ENCODE measurements around the gene IL17RA.
A peak's percentile ranks its signal among the peaks of the same experiment; 100 is the strongest.

Gene IL17RA

GRCh38 chr22:17159504-17159951 lies 74.7 kb downstream of the IL17RA start (continued):
- 0 out of 2 replicates have a peak, but pooled peaks have one; percentile 80 for TF ChIP-seq PRDM2 (tag by site-specific recombination; IDR thresholded peaks at IDR 0.05; ENCODE audit: borderline replicate concordance)
- TF ChIP-seq ZNF501 (tag by site-specific recombination; IDR thresholded peaks at IDR 0.05): 0 out of 2 replicates have a peak, but pooled peaks have one; percentile 25
- peak; percentile 32 for TF ChIP-seq ZNF335 (tag by site-specific recombination; conservative IDR thresholded peaks at IDR 0.05)
- TF ChIP-seq ZNF266 (tag by site-specific recombination; IDR thresholded peaks at IDR 0.05; ENCODE audit: low read depth): no peak
- no peak for TF ChIP-seq GFI1B (tag by site-specific recombination; IDR thresholded peaks at IDR 0.05)
- TF ChIP-seq HOXD13 (CRISPR knock-in tag; IDR thresholded peaks at IDR 0.05; ENCODE audit: borderline replicate concordance): 0 out of 2 replicates have a peak, but pooled peaks have one; percentile 44
- peak; percentile 28; the same call in 1 of the 2 replicates for TF ChIP-seq ZNF2 (tag by site-specific recombination; IDR thresholded peaks at IDR 0.05)
- TF ChIP-seq KLF9 (tag by site-specific recombination; IDR thresholded peaks at IDR 0.05; ENCODE audit: low read depth): peak; percentile 13; the same call in 1 of the 2 replicates
- no peak for TF ChIP-seq ZNF157 (tag by site-specific recombination; IDR thresholded peaks at IDR 0.05)
- peak; percentile 86; the same call in 1 of the 2 replicates for TF ChIP-seq ZNF777 (tag by site-specific recombination; IDR thresholded peaks at IDR 0.05; ENCODE audit: borderline replicate concordance)
- TF ChIP-seq ZNF211 (tag by site-specific recombination; IDR thresholded peaks at IDR 0.05; ENCODE audit: low read depth): no peak
- TF ChIP-seq SCRT1 (tag by site-specific recombination; IDR thresholded peaks at IDR 0.05; ENCODE audit: borderline replicate concordance): no peak
- 0 out of 2 replicates have a peak, but pooled peaks have one; percentile 13 for TF ChIP-seq WT1 (tag by site-specific recombination; IDR thresholded peaks at IDR 0.05)
- no peak for TF ChIP-seq ZNF704 (tag by site-specific recombination; IDR thresholded peaks at IDR 0.05)

DNA sequence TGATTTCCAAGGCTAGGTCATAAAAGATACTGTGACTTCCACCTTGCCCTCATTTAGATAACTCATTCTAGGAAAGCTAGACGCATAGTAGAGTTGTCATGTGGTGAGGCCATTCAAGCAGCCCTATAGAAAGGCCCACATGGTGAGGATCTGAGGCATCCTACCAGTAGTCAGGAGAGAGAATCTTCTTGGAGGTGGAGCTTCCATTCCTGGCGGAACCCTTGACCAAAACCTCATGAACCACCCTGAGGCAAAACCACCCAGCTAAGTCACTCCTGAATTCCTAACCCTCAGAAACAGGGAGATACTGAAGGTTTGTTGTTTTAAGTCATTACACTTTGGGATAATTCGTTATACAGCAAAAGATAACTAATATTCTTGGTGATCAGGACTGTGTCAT lies 77.2 kb downstream of the IL17RA start:
- H3K36me3 ChIP-seq (ENCODE audit: control insufficient read depth in 2 of 2, insufficient read depth in 1 of 2, low read length in 2 of 2): peaks cover 0 to 3% of the 10 kb centered on the region in 2 experiments; a peak in 1 of 3 replicates
- POLR2A ChIA-PET: interaction anchor here (0.6 kb wide), 2 partner anchors 13 to 26 kb away, joined by 3 read pairs; no protein-coding TSS in a partner anchor
- CTCF ChIA-PET: interaction anchor here (0.6 to 8.9 kb wide), 6 partner anchors 10 to 568 kb away, joined by 3 to 87 read pairs (median 4); no protein-coding TSS in a partner anchor
- TF ChIP-seq YY2 (tag by site-specific recombination; IDR thresholded peaks at IDR 0.05) (no peak), ZNF350 (tag by site-specific recombination; IDR thresholded peaks at IDR 0.05) (peak; percentile 52)
- H3K4me3 ChIP-seq (ENCODE audit: low read depth, low read length): no peak overlapping the region
- no peaks in the 10 kb centered on the region for H3K9me3 ChIP-seq (ENCODE audit: control insufficient read depth, insufficient read depth, low read depth, low read length)
- no peak overlapping the region for H3K27ac ChIP-seq (ENCODE audit: extremely low read depth, low read depth, low read length)
- H3K4me1 ChIP-seq (ENCODE audit: control insufficient read depth, insufficient read depth, low read length): no peaks in the 10 kb centered on the region

- no peak for TF ChIP-seq ZNF266 (tag by site-specific recombination; IDR thresholded peaks at IDR 0.05; ENCODE audit: low read depth)
- Histone ChIP-seq H3K4me3 (ENCODE audit: low read depth, low read length) (no peak overlapping the region), H3K27ac (ENCODE audit: extremely low read depth, low read depth, low read length) (no peak overlapping the region), H3K4me1 (ENCODE audit: control insufficient read depth, insufficient read depth, low read length) (no peaks in the 10 kb centered on the region), H3K9me3 (ENCODE audit: control insufficient read depth, insufficient read depth, low read depth, low read length) (no peaks in the 10 kb centered on the region), H3K36me3 (ENCODE audit: control insufficient read depth in 2 of 2, insufficient read depth in 1 of 2, low read length in 2 of 2) (no peaks in the 10 kb centered on the region; a peak in 1 of 3 replicates)
- ChIA-PET CTCF (interaction anchor here (0.5 to 8.9 kb wide), 3 partner anchors 9 to 375 kb away, joined by 3 to 87 read pairs (median 5); no protein-coding TSS in a partner anchor), POLR2A (interaction anchor here (0.6 kb wide), 1 partner anchor 27 kb away, joined by 3 read pairs; no protein-coding TSS in a partner anchor)
These were observed 77.9 kb downstream of the IL17RA start for GRCh38 chr22:17162731-17163130.
